Measurements from ENCODE around the gene FAM13B.
"Not testable (repeated sequence)": the region's sequence is repeated elsewhere in the genome, so short reads cannot be mapped to it uniquely, and the experiment has no call there.

DNA sequence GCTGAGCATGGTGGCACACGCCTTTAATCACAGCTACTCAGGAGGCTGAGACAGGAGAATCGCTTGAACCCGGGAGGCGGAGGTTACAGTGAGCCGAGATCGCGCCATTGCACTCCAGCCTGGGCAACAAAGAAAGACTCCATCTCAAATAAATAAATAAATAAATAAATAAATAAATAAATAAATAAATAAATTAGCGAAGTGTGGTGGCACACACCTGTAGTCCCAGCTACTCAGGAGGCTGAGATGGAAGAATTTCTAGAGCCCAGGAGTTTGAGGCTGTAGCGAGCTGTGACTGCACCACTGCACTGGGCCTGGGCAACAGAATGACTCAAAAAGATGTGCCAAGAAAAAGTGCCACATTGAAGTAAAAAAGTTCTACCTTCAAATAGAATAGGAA, 6.1 kb downstream of the FAM13B start:
- TF ChIP-seq FOXP2 (optimal IDR thresholded peaks at IDR 0.05; ENCODE audit: control extremely low read depth, extremely low read length, insufficient read depth); EZH2 (IDR thresholded peaks at IDR 0.05); POLR2AphosphoS5 (IDR thresholded peaks at IDR 0.05; ENCODE audit: borderline replicate concordance, low read depth, low read length): not testable (repeated sequence)
